H1 (cell line): ENCODE results near the gene SLC7A10. TPM values are rescaled to one million over a fixed set of nuclear protein-coding genes. Genes with fewer than 3 reads are reported as not detected.

Experiments
- BRCA1 ChIP-seq: IDR thresholded peaks from 2 replicates; pipeline ENCODE4 v1.6.1; 2012; ENCODE audit warnings: low read depth, low read length, improper control_type of control experiment
- polyA plus RNA-seq, 7 experiments: library from polyadenylated mRNA; depleted of rRNA in 3 of 7; stranded (reverse) in 5 of 7; unstranded in 2 of 7; fragments of >200 nt in 5 of 7; fragments of 200-250 nt in 2 of 7; gene quantifications; 1 replicate in 5 of 7; 2 replicates in 1 of 7; 4 replicates in 1 of 7; pipeline versions ENCODE4 v1.2.1 to v1.2.3, GENCODE V29; 2011 to 2013; ENCODE audit warnings: missing spikeins in 2 of 7, mixed read lengths in 2 of 7
- total RNA-seq: library from RNA; stranded (reverse); fragmentation: NEBNext Ultra II Directional; extraction: Animal tissue kit (Norgen Biotek cat#: 25700); gene quantifications from 2 replicates; pipeline ENCODE4 v1.2.1, GENCODE V29; 2021
- TF ChIP-seq, protein P1 (sequence below): IDR thresholded peaks from 2 replicates; pipeline ENCODE4 v1.6.1; 2012; ENCODE audit warnings: low read length, inconsistent platforms

Gene SLC7A10
- total and polyA plus RNA-seq, 2 of the 8 experiments (the other 6 are each of a cell fraction or from before 2014, with no cell fraction given): 3.7 to 7.1 TPM

DNA sequence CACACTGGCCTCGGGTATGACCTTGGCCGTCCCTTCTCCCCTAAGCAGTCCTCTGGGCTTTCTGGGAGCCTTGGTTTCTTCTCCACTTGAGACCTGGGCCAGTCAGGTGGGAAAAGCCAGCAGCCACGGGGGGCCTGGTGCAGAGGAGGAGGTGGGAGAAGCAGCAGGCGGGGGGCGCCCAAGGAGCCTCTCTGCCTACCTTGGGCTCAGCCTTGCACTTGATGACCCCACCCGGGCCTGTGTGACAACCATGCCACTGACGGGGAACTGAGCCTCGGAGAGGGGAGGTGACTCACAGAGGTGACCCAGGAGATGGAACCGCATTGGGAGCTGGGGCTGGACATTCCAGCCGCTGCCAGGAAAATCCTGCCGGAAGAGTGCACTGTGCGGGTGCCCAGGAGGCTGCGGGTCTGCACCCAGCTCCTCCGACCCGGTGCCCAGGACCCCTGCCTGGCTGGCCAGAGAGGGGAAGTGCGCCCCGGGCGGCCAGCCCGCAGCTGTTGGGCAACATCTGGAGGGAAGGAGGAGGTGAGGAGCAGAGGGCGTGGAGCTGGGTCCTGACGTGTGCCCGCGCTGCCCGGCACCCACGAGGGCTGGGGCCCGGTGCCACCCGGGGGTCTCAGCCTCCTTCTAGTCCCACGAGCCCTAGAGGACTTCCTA is 23.4 kb upstream of the SLC7A10 start (continued):
- TF ChIP-seq, protein P1, sequence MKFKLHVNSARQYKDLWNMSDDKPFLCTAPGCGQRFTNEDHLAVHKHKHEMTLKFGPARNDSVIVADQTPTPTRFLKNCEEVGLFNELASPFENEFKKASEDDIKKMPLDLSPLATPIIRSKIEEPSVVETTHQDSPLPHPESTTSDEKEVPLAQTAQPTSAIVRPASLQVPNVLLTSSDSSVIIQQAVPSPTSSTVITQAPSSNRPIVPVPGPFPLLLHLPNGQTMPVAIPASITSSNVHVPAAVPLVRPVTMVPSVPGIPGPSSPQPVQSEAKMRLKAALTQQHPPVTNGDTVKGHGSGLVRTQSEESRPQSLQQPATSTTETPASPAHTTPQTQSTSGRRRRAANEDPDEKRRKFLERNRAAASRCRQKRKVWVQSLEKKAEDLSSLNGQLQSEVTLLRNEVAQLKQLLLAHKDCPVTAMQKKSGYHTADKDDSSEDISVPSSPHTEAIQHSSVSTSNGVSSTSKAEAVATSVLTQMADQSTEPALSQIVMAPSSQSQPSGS: no peak
- TF ChIP-seq BRCA1: no peak
